Activated CD4-positive, alpha-beta T cell treated with anti-CD3 and anti-CD28 coated beads, Interleukin-2, amount 50 U/mL, for 48 hours (primary cell): ENCODE results near the gene TC2N.
"Not testable (repeated sequence)": the region's sequence is repeated elsewhere in the genome, so short reads cannot be mapped to it uniquely, and the experiment has no call there.

Experiments
- DNase-seq, 2 experiments: peaks; one replicate each; pipeline ENCODE4 v3.0.0-alpha.2; 2020

TC2N gene

DNA sequence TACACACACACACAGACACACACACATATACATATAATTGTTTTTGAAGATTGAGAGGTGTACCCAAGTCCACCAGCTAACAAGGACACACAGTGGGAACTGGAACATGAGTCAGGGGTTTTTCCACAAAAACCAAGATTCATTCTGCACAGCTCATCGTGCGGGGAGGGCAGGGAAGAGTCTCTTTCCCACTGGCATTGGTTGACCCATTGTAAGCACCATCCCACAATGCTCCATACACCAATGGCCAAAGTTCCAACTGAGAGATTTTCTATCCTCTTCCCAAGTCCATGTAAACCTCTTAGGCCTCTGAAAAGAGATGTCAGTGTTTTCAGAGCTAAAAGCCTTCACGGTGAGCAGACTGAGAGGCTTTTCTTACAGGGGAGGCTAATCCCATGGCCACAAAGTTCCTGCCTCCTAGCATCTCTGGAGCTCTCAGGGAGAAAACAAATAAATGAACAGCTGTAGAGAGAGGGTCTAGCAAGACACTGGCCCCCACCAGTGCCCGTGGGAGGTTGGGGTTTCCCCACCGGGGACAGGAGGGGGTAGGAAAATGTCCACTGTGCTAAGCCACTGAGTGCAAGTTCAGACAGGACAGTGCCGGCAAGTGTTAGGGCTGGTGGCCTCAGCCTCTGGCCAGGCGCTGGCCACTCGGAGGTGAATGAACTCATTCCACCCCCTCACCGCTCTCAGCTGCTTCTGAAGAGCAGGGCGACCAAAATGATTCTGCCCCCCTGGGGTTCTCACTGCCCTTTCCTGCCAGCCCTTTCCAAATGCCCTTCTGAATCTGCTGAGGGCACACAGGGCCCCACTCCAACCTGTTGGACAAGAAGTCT is 21.5 kb upstream of the TC2N start:
- DNase-seq: no peak

DNA sequence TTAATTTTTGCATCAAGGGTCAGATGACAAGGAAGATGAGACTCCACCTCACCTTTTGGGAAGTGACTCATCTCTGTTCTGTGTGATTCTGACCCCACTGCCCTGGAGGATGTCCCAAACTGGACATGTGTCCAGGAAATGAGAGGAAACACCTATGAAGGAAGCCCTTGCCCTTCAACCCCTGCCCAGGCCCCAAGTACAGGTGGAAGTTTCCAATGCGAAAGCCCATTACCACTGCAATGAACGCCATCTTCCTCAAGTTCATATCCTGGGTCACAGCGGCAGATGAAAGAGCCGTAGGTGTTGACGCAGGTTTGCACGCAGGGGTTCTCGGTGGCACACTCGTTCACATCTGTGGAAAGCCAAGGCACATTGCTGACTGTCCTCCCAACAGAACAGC is 19.6 kb upstream of the TC2N start:
- no peak for DNase-seq

DNA sequence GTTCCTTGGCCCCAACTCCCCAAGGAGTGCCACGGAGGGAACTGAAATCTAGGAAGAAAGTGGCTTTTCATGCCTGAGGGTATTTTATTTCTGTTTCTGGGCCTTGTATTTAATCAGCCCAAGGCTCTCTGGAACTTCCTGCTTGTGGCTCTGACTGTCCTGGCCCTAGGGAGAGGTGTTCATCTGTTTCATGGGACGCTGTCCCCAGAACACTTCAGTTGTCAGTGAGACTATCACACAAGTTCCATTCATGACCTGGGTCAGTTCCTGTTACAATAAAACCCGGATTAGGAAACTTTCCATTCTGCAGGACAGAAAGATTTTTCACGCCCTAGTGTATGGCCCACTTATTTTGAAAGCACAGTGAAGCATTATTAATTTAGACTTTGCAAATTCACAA is 18.5 kb upstream of the TC2N start:
- no peak for DNase-seq

DNA sequence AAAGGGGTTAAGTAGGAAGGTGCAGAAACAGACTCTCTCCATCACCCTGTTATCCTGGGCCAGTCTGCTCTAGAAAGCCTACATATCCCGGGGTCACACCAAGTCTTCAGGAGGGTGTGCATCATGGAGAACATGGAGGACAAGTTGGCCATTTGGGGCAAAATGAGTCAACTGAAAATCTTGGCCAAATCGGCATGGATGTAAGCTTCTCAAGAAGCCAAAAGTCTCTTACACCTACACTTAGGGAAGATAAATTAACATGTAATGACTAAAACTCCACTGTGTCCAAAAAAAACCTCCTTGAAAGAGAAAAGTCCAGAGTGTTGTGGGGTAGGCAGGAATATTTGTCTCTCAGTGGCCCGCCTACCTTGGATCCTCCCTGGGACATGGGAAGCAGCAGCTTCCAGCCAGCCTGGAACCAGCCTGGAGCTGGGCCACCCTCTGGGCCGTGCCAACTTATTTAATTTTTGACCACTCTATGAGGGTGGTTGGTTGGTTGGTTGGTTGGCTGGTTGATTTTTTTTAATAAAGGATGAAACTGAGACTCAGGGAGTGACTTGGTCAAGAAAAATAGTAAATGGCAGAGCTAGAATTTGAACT is 17.9 kb upstream of the TC2N start:
- DNase-seq: no peak

- no peak for DNase-seq
Observed at GRCh38 chr14:91884664-91885063, 17.3 kb upstream of the TC2N start.

DNA sequence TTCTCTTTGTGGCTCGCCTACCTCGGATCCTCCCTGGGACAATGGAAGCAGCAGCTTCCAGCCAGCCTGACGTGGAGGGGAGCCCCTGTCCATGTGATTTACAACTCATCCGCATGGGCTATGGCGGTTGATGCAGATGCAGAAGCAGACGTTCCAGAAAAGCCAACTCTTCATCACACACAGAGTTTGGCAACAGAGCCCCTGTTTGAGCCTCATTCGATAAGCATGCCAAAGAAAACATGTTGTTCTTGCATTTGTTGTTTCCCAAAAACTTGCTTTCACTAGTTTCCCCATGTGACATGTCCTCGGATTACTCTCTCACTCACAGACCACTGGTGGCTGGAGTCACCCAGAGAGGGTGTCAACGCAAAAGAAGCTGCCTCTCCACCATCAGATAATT is 16.4 kb upstream of the TC2N start:
- DNase-seq: no peak

DNA sequence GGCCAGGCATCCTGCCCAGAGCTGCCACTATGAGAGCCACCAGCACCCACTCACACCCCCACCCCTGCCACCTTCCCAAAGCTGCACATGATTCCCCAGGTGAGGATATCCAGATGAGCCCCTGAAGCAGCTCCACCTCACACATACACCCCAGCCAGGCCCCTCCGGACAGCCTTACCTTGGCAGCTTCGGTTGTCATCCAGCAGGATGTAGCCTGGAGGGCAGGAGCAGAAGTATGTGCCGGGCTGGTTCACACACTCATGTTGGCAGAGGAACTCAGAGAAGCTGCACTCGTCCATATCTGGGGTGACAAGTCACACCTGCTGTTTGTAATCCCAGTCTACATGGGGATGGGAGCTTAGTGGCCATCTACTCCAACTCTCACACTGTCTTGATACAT is 15.4 kb upstream of the TC2N start:
- DNase-seq: no peak

DNA sequence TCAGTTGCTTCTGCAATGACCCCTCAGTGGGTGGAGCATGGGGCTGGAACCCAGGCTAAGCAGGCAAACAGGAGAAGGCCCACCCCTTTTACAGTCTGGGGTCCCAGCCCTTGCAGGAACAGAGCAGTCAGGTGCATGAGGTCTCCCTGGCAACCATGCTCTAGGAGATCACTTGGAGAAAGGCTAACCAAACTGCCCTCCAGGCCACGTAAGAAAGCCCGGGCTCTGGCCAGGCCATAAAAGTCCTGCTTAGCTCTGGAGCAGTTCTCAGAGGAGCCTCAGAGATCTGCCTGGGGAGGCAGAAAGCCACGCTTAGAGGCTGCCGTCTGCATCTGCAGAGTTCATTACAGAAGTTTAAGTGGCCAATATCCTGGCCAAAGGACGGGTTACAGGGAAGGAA is 15.0 kb upstream of the TC2N start:
- DNase-seq: no peak

- no peak for DNase-seq
Observed at GRCh38 chr14:91879196-91879595, 11.9 kb upstream of the TC2N start.

DNA sequence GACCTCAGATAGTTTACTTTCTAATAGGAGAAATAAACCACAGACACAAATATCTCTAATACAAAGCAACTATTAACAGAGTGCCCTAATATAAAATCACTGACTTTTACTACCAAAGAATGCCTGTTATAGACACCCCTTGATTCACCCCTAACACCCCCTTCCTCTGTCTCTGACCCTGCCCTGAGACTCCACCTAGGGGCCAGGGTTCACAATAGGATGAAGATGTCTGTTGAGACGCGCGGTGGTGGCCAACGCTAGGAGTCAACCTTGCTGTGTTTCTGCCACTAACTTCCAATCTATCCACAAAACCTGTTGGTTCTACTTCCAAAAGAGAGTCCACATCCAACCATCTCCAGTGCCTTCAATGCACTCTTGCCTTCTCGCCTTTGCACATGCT is 10.9 kb upstream of the TC2N start:
- DNase-seq: no peak

DNA sequence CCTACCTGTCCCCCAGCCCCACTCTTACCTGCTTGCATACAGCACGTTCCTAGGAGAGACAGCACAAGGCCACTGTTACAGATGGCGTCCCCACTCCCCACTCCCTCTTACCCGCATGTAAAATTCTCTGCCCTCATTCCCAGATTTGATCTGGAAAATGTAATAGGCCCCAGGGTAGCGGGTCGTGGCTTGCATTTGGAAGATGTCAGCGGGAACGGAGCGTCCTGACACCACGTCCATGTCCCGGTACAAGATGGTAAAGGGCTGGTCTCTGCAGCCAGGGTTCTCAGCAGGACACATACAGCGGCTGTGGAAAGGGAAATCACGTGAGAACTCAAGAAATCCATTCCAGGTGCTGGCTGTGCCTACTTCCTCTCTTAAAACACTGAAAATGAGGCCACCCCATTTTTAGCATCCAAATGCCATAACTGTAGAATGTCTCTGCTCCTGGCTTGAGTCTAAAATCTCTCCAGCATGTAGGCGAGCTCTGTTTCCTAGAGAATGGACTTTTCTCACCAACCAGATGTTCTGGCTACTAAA is 10.1 kb upstream of the TC2N start:
- no peak for DNase-seq

DNA sequence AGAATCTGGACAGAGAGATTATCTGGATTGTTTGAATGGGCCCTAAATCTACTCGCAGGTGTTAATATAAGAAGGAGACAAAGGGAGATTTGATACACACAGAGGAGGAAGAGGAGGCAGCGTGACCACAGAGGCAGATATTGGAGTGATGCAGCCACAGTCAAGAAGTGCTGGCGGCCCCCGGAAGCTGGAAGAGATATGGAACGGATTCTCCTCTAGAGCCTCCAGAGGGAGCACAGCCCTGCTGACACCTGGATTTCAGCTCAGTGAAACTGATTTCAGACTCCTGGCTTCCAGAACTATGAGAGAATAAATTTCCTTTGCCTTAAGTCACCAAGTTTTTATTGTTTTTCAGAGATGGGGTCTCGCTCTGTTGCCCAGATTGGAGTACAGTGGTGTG is 9.2 kb upstream of the TC2N start:
- no peak for DNase-seq

GRCh38 chr14:91875525-91876286 is 8.4 kb upstream of the TC2N start:
- no peak for DNase-seq

DNA sequence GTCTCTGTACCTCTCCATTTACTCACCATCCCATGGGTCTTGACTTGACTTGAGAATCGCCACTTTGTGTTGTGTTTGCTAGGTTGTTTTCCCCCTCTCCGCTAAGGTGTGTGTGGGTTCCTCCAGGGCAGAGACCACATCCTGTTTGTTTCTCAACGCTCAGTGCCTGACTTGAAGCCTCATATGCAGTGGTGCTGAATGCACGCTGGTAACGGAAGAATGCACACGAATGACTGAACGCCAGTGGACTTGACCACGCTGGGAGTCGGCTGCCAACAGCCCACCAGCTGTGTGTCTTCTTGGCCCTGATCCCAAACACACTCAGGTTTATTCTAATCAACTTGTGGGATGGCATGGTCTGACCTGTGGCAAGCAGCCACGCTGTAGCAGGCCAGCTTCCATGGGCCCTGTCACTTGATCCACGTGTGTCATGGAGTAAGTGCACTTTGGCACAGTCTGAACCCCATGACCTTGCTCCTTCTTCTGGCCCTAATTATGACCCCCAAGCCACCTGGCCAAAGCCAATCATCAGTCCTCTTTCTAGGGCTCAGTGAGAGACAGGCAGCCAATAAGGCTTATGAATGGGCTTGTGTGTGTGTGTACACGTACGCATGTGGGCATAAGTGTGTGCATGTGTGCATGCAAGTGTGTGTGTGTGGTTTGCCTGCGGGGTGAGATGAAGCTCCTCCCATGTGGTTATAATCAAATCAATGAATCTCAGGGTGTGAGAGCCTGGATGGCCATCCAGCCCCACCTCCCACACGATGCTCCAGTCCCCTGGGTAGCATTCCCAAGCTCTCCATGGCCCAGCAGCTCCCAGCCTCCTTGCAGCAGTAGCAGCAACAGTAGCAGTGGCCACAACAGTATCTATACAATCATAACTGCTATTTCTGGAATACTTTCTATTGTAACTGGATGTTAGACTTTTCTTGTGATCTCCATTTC is 6.4 kb upstream of the TC2N start:
- DNase-seq: peak in 1 of 2 experiments; percentile 66

GRCh38 chr14:91872517-91873470 is 5.5 kb upstream of the TC2N start:
- no peak for DNase-seq

DNA sequence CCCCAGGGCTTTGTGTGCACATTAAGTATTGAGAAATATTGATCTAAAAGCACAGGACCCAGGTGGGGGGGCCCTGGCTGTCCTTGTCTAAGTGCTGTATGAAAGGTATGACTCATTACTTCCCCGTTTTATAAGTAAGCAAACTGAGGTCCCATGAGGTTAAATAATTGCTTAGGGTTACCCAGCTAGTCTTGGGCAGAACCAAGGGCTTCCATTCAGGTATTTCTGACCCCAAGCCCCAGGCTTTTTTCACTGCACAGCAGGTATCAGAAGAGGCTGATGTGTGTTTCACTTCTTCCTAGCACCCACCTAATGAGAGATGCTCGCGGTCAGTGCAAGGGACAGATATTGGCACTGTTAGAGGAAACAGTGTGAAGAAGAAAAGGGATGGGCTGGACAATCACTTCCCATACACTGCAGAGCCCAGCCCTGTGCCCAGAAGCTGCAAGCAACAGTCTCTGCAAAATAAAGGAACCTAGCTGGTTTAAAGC is 4.7 kb upstream of the TC2N start:
- DNase-seq: peak in 1 of 2 experiments; percentile 55

- DNase-seq: not testable (repeated sequence)
Observed at GRCh38 chr14:91871401-91871800, 4.1 kb upstream of the TC2N start.

- no peak for DNase-seq
Observed at GRCh38 chr14:91870890-91871289, 3.6 kb upstream of the TC2N start.

GRCh38 chr14:91870001-91870400 is 2.7 kb upstream of the TC2N start:
- peak in 1 of 2 experiments; percentile 55 for DNase-seq

- no peak for DNase-seq
Observed at GRCh38 chr14:91869556-91869955, 2.2 kb upstream of the TC2N start.
